CD4-positive, alpha-beta T cell (primary cell): ENCODE measurements around the gene CFAP100. TPM values are rescaled to one million over a fixed set of nuclear protein-coding genes. Genes with fewer than 3 reads are reported as not detected.

Experiments used
- ATAC-seq: fragments of 200-7000 bp; cut with Tn5 transposase; one replicate; pipeline ENCODE4 v1.10.0; 2022; ENCODE audit warnings: mild to moderate bottlenecking; ENCODE audit not compliant: poor library complexity
- CTCF ChIA-PET: fragments of 350-600 bp; sonication (Branson Sonifier 250); formaldehyde crosslinking; loops from one replicate; lab custom pipeline; 2021; ENCODE audit warnings: antibody characterized with exemption, inconsistent platforms; lab: Charles Lee
- POLR2A ChIA-PET: fragments of 350-600 bp; sonication (Branson Sonifier 250); formaldehyde crosslinking; loops from one replicate; lab custom pipeline; 2021; ENCODE audit warnings: antibody characterized with exemption, inconsistent platforms; lab: Charles Lee
- DNase-seq, 14 experiments: peaks; one replicate each; pipeline ENCODE4 v3.0.0-alpha.2; 2013 to 2020; ENCODE audit warnings: mixed read lengths in 2 of 14
- H3K27ac ChIP-seq, 2 donors: one replicate each; pipeline versions ENCODE4 v1.5.1 to v1.7.0; 2013; ENCODE audit warnings: low read length in 2 of 2, low read depth in 1 of 2, mild to moderate bottlenecking in 1 of 2
- H3K27me3 ChIP-seq, 2 experiments: 1 replicate in 1 of 2; 2 replicates in 1 of 2; pipeline versions ENCODE4 v1.6.1 to v1.7.0; 2013; ENCODE audit warnings: low read length in 2 of 2, control low read depth in 1 of 2, mild to moderate bottlenecking in 1 of 2, moderate library complexity in 1 of 2; ENCODE audit not compliant: insufficient read depth in 2 of 2, control insufficient read depth in 1 of 2
- H3K36me3 ChIP-seq: one replicate; pipeline ENCODE4 v1.6.1; 2013; ENCODE audit warnings: low read length, control low read depth; ENCODE audit not compliant: insufficient read depth
- H3K4me1 ChIP-seq: one replicate; pipeline ENCODE4 v1.6.1; 2013; ENCODE audit warnings: low read length, control low read depth; ENCODE audit not compliant: insufficient read depth
- H3K4me3 ChIP-seq: one replicate; pipeline ENCODE4 v1.5.1; 2013; ENCODE audit warnings: mild to moderate bottlenecking, low read length, moderate library complexity
- H3K9me3 ChIP-seq, 2 experiments: 1 replicate in 1 of 2; 2 replicates in 1 of 2; pipeline versions ENCODE4 v1.6.1 to v1.7.0; 2013; ENCODE audit warnings: low read length in 2 of 2, mild to moderate bottlenecking in 2 of 2, control low read depth in 1 of 2, moderate library complexity in 1 of 2; ENCODE audit not compliant: control insufficient read depth in 1 of 2, insufficient read depth in 1 of 2
- H3K27ac Mint-ChIP-seq: one replicate; pipeline ENCODE4 v1.8.0; 2020; ENCODE audit warnings: mixed read lengths
- H3K27me3 Mint-ChIP-seq: one replicate; pipeline ENCODE4 v1.8.0; 2021; ENCODE audit warnings: mixed read lengths
- H3K36me3 Mint-ChIP-seq: one replicate; pipeline ENCODE4 v1.8.0; 2021; ENCODE audit warnings: low read depth, mixed read lengths
- H3K4me1 Mint-ChIP-seq: one replicate; pipeline ENCODE4 v1.8.0; 2021; ENCODE audit warnings: low read depth, mixed read lengths
- H3K4me3 Mint-ChIP-seq: one replicate; pipeline ENCODE4 v1.8.0; 2020; ENCODE audit warnings: mild to moderate bottlenecking, mixed read lengths
- H3K9me3 Mint-ChIP-seq: one replicate; pipeline ENCODE4 v1.8.0; 2020; ENCODE audit warnings: mixed read lengths
- CTCF ChIP-seq: fragments of 200-600 bp; IDR thresholded peaks from one replicate; pipeline ENCODE4 v1.8.0; 2022; ENCODE audit warnings: antibody characterized with exemption, mild to moderate bottlenecking
- intact Hi-C, 2 experiments: fragments of 100-400 bp; cut with DNase I in 1 of 2; cut with micrococcal nuclease in 1 of 2; formaldehyde crosslinking; loops; one replicate each; pipeline versions ENCODE4 v1.15.1 to v1.9.0; 2023 to 2025; cut with DNase I, micrococcal nuclease
- total RNA-seq, 174 experiments: library from RNA in 2 of 174; stranded (reverse) in 2 of 174; gene quantifications; one replicate each; pipeline ENCODE4 v1.2.3 and lab custom pipeline; 2021 to 2026

Gene CFAP100
- total RNA-seq, 2 experiments from 2014 or later, result not detected

- no peaks in the 10 kb centered on the region for H3K9me3 Mint-ChIP-seq
- intact Hi-C loops, result loop anchor here in 1 of 2 experiments (10.0 kb wide), 1 partner anchor 245 kb away; no protein-coding TSS in a partner anchor
- POLR2A ChIA-PET, result no interaction called here
Measured at GRCh38 chr3:126380011-126380768, 14.5 kb upstream of the CFAP100 start.

GRCh38 chr3:126381966-126382365, 12.7 kb upstream of the CFAP100 start:
- H3K36me3 ChIP-seq, result no peaks in the 10 kb centered on the region
- H3K4me3 ChIP-seq, result no peak overlapping the region
- H3K27ac Mint-ChIP-seq, result no peak overlapping the region
- CTCF ChIA-PET, result no interaction called here
- H3K36me3 Mint-ChIP-seq, result no peaks in the 10 kb centered on the region
- no peaks in the 10 kb centered on the region for H3K9me3 Mint-ChIP-seq
- H3K4me3 Mint-ChIP-seq, result no peak overlapping the region
- H3K27me3 ChIP-seq, result peaks cover 0 to 6% of the 10 kb centered on the region in 2 experiments
- peaks cover 44% of the 10 kb centered on the region for H3K27me3 Mint-ChIP-seq
- intact Hi-C loops, result loop anchor here in 1 of 2 experiments (10.0 kb wide), 1 partner anchor 247 kb away; no protein-coding TSS in a partner anchor
- no peak for TF ChIP-seq CTCF
- H3K4me1 ChIP-seq, result no peaks in the 10 kb centered on the region
- no peak for ATAC-seq
- H3K4me1 Mint-ChIP-seq, result no peaks in the 10 kb centered on the region
- POLR2A ChIA-PET, result no interaction called here
- H3K9me3 ChIP-seq, result no peaks in the 10 kb centered on the region
- H3K27ac ChIP-seq, result no peak overlapping the region
- DNase-seq, result no peak

More at GRCh38 chr3:126380011-126380768, 14.5 kb upstream of the CFAP100 start:
- H3K4me3 Mint-ChIP-seq, result no peak overlapping the region
- H3K36me3 ChIP-seq, result no peaks in the 10 kb centered on the region
- no peak for ATAC-seq
- H3K9me3 ChIP-seq, result no peaks in the 10 kb centered on the region
- no peak for TF ChIP-seq CTCF
- CTCF ChIA-PET, result no interaction called here
- H3K27me3 Mint-ChIP-seq, result peaks cover 32% of the 10 kb centered on the region
- no peaks in the 10 kb centered on the region for H3K36me3 Mint-ChIP-seq
- H3K4me1 ChIP-seq, result no peaks in the 10 kb centered on the region
- peaks cover 0 to 6% of the 10 kb centered on the region in 2 experiments for H3K27me3 ChIP-seq
- H3K27ac Mint-ChIP-seq, result no peak overlapping the region
- H3K4me3 ChIP-seq, result no peak overlapping the region
- H3K27ac ChIP-seq, result no peak overlapping the region
- DNase-seq, result no peak
- no peaks in the 10 kb centered on the region for H3K4me1 Mint-ChIP-seq

GRCh38 chr3:126389112-126389793, 5.5 kb upstream of the CFAP100 start:
- H3K27ac Mint-ChIP-seq, result no peak overlapping the region
- no peak overlapping the region for H3K4me3 Mint-ChIP-seq
- H3K9me3 Mint-ChIP-seq, result no peaks in the 10 kb centered on the region
- peaks cover 4% of the 10 kb centered on the region for H3K4me1 Mint-ChIP-seq
- Histone ChIP-seq H3K4me3 (no peak overlapping the region), H3K27me3 (peaks cover 16 to 21% of the 10 kb centered on the region in 2 experiments), H3K4me1 (peaks cover 8% of the 10 kb centered on the region), H3K9me3 (peaks cover 0 to 8% of the 10 kb centered on the region in 2 experiments), H3K36me3 (no peaks in the 10 kb centered on the region), H3K27ac (no peak overlapping the region)
- ChIA-PET CTCF (no interaction called here), POLR2A (no interaction called here)
- intact Hi-C loops, result loop anchor here (1.0 to 10.0 kb wide), 2 partner anchors 254 to 255 kb away; no protein-coding TSS in a partner anchor
- peaks cover 74% of the 10 kb centered on the region for H3K27me3 Mint-ChIP-seq
- DNase-seq (peak in 8 of 14 experiments; percentile 7 to 71 (median 25)), ATAC-seq (no peak)
- peak; percentile 49 for TF ChIP-seq CTCF
- no peaks in the 10 kb centered on the region for H3K36me3 Mint-ChIP-seq
